ENCODE data around the gene DAB2. TPM values are rescaled to one million over a fixed set of nuclear protein-coding genes. Genes with fewer than 3 reads are reported as not detected.

Gene DAB2
- polyA plus RNA-seq, 1 donor from 2014 or later, result 0.63 TPM

DNA sequence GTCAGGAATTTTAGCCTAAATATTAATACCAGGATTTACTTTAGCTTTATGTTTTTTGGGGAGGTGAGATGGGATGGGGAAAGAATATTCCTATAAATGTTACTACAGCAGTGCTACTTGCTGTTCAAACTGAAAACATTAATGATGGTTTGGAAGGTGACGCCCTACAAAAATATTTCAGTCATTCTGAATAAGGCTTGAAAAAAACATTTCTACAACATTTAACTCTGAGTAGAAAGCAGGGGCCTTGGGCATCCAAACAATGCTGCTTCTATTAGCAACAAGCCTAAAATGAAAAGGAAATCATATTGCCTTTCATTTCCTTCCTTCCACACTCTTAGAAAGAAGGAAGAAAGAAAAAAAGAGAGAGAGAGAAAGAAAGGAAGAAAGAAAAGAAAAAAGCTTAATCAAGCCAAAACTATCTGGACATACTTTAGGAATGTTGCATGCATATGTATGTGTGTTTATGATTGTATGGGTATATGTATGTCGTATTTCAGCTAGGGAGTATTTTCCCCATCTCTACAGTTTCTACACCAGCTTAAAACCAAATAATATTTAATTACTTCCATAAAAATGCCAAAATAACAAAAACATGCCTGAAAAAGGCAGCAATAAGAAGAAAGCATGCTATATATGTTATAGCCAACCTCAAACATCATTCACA lies 16.3 kb upstream of the DAB2 start:
- Histone ChIP-seq H3K9me3 (ENCODE audit: low read length) (no peaks in the 10 kb centered on the region), H3K4me2 (ENCODE audit: low read length) (no peak overlapping the region), H3K9me2 (ENCODE audit: insufficient read depth, low read length) (no peaks in the 10 kb centered on the region), H2AFZ (ENCODE audit: low read depth, low read length) (no peak overlapping the region), H3K36me3 (ENCODE audit: insufficient read depth, low read length) (no peaks in the 10 kb centered on the region), H3K79me2 (replicated peaks; ENCODE audit: insufficient read depth, low read length) (no peaks in the 10 kb centered on the region), H3K27me3 (ENCODE audit: insufficient read depth, low read depth, low read length) (no peaks in the 10 kb centered on the region), H4K20me1 (ENCODE audit: insufficient read depth) (no peaks in the 10 kb centered on the region), H3K27ac (ENCODE audit: low read length) (no peak overlapping the region), H3F3A (ENCODE audit: insufficient read depth, low read length, poor library complexity, severe bottlenecking) (no peaks in the 10 kb centered on the region), H3K4me3 (ENCODE audit: low read length) (no peak overlapping the region), H3K9ac (ENCODE audit: low read length) (no peak overlapping the region)
- TF ChIP-seq TAF1 (IDR thresholded peaks at IDR 0.05; ENCODE audit: low read depth) (no peak), EZH2 (IDR thresholded peaks at IDR 0.05; ENCODE audit: borderline replicate concordance, insufficient read depth, low read length, poor library complexity, severe bottlenecking) (no peak), POLR2AphosphoS5 (IDR thresholded peaks at IDR 0.05) (no peak), RAD21 (conservative IDR thresholded peaks at IDR 0.05) (no peak)
- TF ChIP-seq, protein P1, sequence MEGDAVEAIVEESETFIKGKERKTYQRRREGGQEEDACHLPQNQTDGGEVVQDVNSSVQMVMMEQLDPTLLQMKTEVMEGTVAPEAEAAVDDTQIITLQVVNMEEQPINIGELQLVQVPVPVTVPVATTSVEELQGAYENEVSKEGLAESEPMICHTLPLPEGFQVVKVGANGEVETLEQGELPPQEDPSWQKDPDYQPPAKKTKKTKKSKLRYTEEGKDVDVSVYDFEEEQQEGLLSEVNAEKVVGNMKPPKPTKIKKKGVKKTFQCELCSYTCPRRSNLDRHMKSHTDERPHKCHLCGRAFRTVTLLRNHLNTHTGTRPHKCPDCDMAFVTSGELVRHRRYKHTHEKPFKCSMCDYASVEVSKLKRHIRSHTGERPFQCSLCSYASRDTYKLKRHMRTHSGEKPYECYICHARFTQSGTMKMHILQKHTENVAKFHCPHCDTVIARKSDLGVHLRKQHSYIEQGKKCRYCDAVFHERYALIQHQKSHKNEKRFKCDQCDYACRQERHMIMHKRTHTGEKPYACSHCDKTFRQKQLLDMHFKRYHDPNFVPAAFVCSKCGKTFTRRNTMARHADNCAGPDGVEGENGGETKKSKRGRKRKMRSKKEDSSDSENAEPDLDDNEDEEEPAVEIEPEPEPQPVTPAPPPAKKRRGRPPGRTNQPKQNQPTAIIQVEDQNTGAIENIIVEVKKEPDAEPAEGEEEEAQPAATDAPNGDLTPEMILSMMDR (IDR thresholded peaks at IDR 0.05; ENCODE audit: poor library complexity, severe bottlenecking), result no peak
- TF ChIP-seq, protein P2, sequence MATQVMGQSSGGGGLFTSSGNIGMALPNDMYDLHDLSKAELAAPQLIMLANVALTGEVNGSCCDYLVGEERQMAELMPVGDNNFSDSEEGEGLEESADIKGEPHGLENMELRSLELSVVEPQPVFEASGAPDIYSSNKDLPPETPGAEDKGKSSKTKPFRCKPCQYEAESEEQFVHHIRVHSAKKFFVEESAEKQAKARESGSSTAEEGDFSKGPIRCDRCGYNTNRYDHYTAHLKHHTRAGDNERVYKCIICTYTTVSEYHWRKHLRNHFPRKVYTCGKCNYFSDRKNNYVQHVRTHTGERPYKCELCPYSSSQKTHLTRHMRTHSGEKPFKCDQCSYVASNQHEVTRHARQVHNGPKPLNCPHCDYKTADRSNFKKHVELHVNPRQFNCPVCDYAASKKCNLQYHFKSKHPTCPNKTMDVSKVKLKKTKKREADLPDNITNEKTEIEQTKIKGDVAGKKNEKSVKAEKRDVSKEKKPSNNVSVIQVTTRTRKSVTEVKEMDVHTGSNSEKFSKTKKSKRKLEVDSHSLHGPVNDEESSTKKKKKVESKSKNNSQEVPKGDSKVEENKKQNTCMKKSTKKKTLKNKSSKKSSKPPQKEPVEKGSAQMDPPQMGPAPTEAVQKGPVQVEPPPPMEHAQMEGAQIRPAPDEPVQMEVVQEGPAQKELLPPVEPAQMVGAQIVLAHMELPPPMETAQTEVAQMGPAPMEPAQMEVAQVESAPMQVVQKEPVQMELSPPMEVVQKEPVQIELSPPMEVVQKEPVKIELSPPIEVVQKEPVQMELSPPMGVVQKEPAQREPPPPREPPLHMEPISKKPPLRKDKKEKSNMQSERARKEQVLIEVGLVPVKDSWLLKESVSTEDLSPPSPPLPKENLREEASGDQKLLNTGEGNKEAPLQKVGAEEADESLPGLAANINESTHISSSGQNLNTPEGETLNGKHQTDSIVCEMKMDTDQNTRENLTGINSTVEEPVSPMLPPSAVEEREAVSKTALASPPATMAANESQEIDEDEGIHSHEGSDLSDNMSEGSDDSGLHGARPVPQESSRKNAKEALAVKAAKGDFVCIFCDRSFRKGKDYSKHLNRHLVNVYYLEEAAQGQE (IDR thresholded peaks at IDR 0.05; ENCODE audit: borderline replicate concordance), result no peak

DNA sequence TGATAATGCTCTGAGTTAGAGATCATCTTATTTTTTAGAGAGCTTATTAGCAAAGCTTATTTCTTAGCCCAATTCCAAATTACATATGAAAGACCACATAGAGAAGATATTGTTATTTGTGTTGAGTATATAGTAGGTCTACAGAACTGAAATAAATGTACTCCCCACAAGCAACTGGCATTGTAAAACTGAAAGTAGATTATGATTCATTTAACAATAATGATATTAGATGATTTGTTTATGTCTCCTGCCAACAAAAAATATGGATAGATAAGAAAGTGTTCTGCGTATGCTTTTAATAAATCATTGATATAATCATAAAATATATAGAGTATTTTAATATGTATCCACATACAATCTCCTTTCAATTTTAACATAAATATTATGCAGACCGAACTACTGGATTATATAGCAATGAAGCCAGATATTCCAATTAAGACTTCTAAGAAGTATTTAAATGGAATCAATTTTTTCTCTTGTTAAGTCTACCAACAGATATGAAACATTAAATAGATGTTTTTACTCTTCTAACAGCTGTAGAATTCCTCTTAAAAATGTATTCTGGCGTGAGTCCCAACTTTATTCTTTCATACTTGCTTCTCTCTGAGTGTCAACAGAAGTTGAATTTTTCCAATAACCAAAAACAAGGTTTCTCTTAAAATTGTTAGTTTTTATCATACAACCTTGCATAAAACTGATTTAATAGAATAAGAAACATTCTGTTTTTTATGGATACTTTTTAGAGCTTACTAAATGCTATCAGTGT lies 15.6 kb upstream of the DAB2 start:
- no peak overlapping the region for H3K4me3 ChIP-seq (ENCODE audit: low read length)
- no peaks in the 10 kb centered on the region for H3F3A ChIP-seq (ENCODE audit: insufficient read depth, low read length, poor library complexity, severe bottlenecking)
- H3K27me3 ChIP-seq (ENCODE audit: insufficient read depth, low read depth, low read length), result no peaks in the 10 kb centered on the region
- no peak overlapping the region for H3K27ac ChIP-seq (ENCODE audit: low read length)
- TF ChIP-seq EP300 (conservative IDR thresholded peaks at IDR 0.05; ENCODE audit: poor library complexity, severe bottlenecking), result no peak
- TF ChIP-seq RAD21 (conservative IDR thresholded peaks at IDR 0.05), result no peak
- no peak for TF ChIP-seq POLR2AphosphoS5 (IDR thresholded peaks at IDR 0.05)
- no peak for TF ChIP-seq SMC3 (conservative IDR thresholded peaks at IDR 0.05; ENCODE audit: poor library complexity)
- TF ChIP-seq, protein P1 (IDR thresholded peaks at IDR 0.05; ENCODE audit: poor library complexity, severe bottlenecking), result no peak
- no peak for TF ChIP-seq TAF1 (IDR thresholded peaks at IDR 0.05; ENCODE audit: low read depth)
- TF ChIP-seq MXI1 (conservative IDR thresholded peaks at IDR 0.05; ENCODE audit: poor library complexity, severe bottlenecking), result no peak
- TF ChIP-seq, protein P2 (IDR thresholded peaks at IDR 0.05; ENCODE audit: borderline replicate concordance), result no peak
- no peak for TF ChIP-seq EZH2 (IDR thresholded peaks at IDR 0.05; ENCODE audit: borderline replicate concordance, insufficient read depth, low read length, poor library complexity, severe bottlenecking)
- no peak overlapping the region for H3K4me2 ChIP-seq (ENCODE audit: low read length)
- no peaks in the 10 kb centered on the region for H3K36me3 ChIP-seq (ENCODE audit: insufficient read depth, low read length)
- H3K9ac ChIP-seq (ENCODE audit: low read length), result no peak overlapping the region
- H2AFZ ChIP-seq (ENCODE audit: low read depth, low read length), result no peak overlapping the region
- H3K9me3 ChIP-seq (ENCODE audit: low read length), result no peaks in the 10 kb centered on the region
- H3K79me2 ChIP-seq (replicated peaks; ENCODE audit: insufficient read depth, low read length), result no peaks in the 10 kb centered on the region
- no peaks in the 10 kb centered on the region for H3K9me2 ChIP-seq (ENCODE audit: insufficient read depth, low read length)
- no peaks in the 10 kb centered on the region for H4K20me1 ChIP-seq (ENCODE audit: insufficient read depth)
